Loucy (cell line): ENCODE data around the gene NOC4L.

Experiments used
- H2AFZ ChIP-seq: fragments of 200-600 bp; sonication (generic); 2 replicates; pipeline ENCODE4 v1.6.0; 2016; ENCODE audit warnings: antibody characterized with exemption, mild to moderate bottlenecking, low read length, moderate library complexity
- H3F3A ChIP-seq: fragments of 200-600 bp; 2 replicates; pipeline ENCODE4 v1.6.0; 2016; ENCODE audit warnings: antibody characterized with exemption, low read depth, mild to moderate bottlenecking
- H3K27me3 ChIP-seq: fragments of 200-600 bp; sonication (generic); 2 replicates; pipeline ENCODE4 v1.6.1; 2014; ENCODE audit warnings: low read length, mild to moderate bottlenecking; ENCODE audit not compliant: insufficient read depth, poor library complexity, severe bottlenecking
- H3K36me3 ChIP-seq: fragments of 200-600 bp; sonication (generic); 2 replicates; pipeline ENCODE4 v1.6.1; 2016; ENCODE audit warnings: low read length; ENCODE audit not compliant: insufficient read depth
- H3K4me1 ChIP-seq: fragments of 200-600 bp; sonication (generic); 2 replicates; pipeline ENCODE4 v1.5.1; 2014; ENCODE audit warnings: low read length, mild to moderate bottlenecking; ENCODE audit not compliant: insufficient read depth, poor library complexity, severe bottlenecking
- H3K4me2 ChIP-seq: fragments of 200-600 bp; sonication (generic); 2 replicates; pipeline ENCODE4 v1.6.0; 2014; ENCODE audit warnings: antibody characterized with exemption, low read length, low read depth, mild to moderate bottlenecking; ENCODE audit not compliant: poor library complexity, severe bottlenecking
- H3K4me3 ChIP-seq: fragments of 200-600 bp; sonication (generic); 2 replicates; pipeline ENCODE4 v1.5.1; 2014; ENCODE audit warnings: low read length, mild to moderate bottlenecking, mixed read lengths; ENCODE audit not compliant: poor library complexity, severe bottlenecking
- H3K79me2 ChIP-seq: fragments of 200-600 bp; sonication (generic); 2 replicates; pipeline ENCODE4 v1.6.1; 2014; ENCODE audit warnings: low read length; ENCODE audit not compliant: insufficient read depth
- H3K9ac ChIP-seq: fragments of 200-600 bp; sonication (generic); 2 replicates; pipeline ENCODE4 v1.6.0; 2014; ENCODE audit warnings: mild to moderate bottlenecking, low read depth, low read length, moderate library complexity; ENCODE audit not compliant: poor library complexity, severe bottlenecking
- H3K9me2 ChIP-seq: fragments of 200-600 bp; sonication (generic); replicated peaks from 2 replicates; pipeline ENCODE4 v1.6.1; 2016; ENCODE audit warnings: low read depth, low read length, mixed read lengths
- H3K9me3 ChIP-seq: fragments of 200-600 bp; sonication (generic); 2 replicates; pipeline ENCODE4 v1.6.1; 2014; ENCODE audit warnings: mild to moderate bottlenecking, antibody characterized with exemption, low read length, low read depth; ENCODE audit not compliant: insufficient read depth
- H4K20me1 ChIP-seq: fragments of 200-600 bp; sonication (generic); 2 replicates; pipeline ENCODE4 v1.6.0; 2014; ENCODE audit warnings: antibody characterized with exemption, low read length, mild to moderate bottlenecking; ENCODE audit not compliant: insufficient read depth, poor library complexity, severe bottlenecking
- EZH2phosphoT487 ChIP-seq: fragments of 200-600 bp; IDR thresholded peaks from 2 replicates; pipeline ENCODE4 v1.6.1; 2018; ENCODE audit warnings: antibody characterized with exemption, mild to moderate bottlenecking, moderate library complexity, borderline replicate concordance
- TF ChIP-seq, protein P1 (sequence below): fragments of 200-600 bp; sonication (generic); conservative IDR thresholded peaks from 2 replicates; pipeline ENCODE4 v1.5.1; 2014; ENCODE audit warnings: mild to moderate bottlenecking, antibody characterized with exemption, low read length

Gene NOC4L

DNA sequence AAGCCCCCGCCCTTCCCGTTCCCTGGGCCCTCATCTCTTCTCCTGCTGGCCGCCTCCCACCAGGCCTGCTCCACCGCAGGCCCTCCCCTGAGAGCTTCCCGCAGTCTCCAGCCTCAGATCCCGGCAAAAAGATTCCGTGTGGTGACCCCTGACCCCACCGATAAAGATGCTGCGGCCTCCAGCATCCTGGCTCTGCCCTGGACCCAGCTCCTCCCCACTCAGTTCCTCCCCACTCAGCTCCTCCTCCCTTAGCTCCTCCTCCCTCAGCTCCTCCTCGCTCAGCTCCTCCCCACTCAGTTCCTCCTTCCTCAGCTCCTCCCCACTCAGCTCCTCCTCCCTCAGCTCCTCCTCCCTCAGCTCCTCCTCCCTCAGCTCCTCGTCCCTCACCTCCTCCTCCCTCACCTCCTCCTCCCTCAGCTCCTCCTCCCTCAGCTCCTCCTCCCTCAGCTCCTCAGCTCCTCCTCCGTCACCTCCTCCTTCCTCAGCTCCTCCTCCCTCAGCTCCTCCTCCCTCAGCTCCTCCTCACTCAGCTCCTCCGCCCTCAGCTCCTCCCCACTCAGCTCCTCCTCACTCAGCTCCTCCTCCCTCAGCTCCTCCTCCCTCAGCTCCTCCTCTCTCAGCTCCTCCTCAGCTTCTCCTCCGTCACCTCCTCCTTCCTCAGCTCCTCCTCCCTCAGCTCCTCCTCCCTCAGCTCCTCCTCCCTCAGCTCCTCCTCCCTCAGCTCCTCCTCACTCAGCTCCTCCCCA is 17.0 kb downstream of the NOC4L start:
- no peaks in the 10 kb centered on the region for H3K27me3 ChIP-seq
- H4K20me1 ChIP-seq: no peaks in the 10 kb centered on the region
- no peak overlapping the region for H2AFZ ChIP-seq
- no peak overlapping the region for H3K4me2 ChIP-seq
- H3K4me3 ChIP-seq: no peak overlapping the region
- no peaks in the 10 kb centered on the region for H3K79me2 ChIP-seq
- H3K36me3 ChIP-seq: peaks cover 12% of the 10 kb centered on the region; the same call in 1 of the 2 replicates
- no peaks in the 10 kb centered on the region for H3K9me3 ChIP-seq
- no peak overlapping the region for H3K9ac ChIP-seq
- no peak for TF ChIP-seq EZH2phosphoT487
- TF ChIP-seq, protein P1, sequence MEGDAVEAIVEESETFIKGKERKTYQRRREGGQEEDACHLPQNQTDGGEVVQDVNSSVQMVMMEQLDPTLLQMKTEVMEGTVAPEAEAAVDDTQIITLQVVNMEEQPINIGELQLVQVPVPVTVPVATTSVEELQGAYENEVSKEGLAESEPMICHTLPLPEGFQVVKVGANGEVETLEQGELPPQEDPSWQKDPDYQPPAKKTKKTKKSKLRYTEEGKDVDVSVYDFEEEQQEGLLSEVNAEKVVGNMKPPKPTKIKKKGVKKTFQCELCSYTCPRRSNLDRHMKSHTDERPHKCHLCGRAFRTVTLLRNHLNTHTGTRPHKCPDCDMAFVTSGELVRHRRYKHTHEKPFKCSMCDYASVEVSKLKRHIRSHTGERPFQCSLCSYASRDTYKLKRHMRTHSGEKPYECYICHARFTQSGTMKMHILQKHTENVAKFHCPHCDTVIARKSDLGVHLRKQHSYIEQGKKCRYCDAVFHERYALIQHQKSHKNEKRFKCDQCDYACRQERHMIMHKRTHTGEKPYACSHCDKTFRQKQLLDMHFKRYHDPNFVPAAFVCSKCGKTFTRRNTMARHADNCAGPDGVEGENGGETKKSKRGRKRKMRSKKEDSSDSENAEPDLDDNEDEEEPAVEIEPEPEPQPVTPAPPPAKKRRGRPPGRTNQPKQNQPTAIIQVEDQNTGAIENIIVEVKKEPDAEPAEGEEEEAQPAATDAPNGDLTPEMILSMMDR: no peak
- no peaks in the 10 kb centered on the region for H3K9me2 ChIP-seq
- H3F3A ChIP-seq: peaks cover 10% of the 10 kb centered on the region
- peaks cover 18% of the 10 kb centered on the region for H3K4me1 ChIP-seq

DNA sequence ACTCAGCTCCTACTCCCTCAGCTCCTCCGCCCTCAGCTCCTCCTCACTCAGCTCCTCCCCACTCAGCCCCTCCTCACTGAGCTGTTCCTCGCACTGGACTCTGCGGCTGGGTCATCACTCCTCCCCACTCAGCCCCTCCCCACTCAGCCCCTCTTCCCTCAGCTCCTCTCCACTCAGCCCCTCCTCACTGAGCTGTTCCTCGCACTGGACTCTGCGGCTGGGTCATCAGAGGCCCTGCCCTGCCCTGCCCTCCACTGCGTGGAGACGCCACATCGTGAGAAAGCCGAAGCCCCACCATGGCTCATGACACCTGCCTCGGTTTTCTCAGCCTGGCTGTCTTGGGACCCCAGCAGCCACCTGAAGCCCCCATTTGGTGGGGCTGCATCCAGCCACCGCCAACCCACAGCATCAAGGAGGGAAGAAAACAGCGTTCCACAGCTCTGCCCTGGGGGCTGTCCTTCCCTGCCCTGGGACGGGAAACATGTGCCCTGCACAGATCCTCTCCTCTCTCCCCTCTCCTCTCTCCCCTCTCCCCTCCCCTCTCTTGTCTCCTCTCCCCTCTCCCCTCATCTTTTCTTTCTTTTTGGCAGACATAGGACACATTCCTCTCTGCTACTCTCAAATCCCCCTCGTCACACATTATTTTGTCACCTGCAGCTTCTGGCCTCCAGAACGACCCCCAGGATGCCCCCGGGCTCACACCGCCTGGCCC is 17.7 kb downstream of the NOC4L start:
- peak overlapping the region; percentile 64 for H3K4me3 ChIP-seq
- no peaks in the 10 kb centered on the region for H3K79me2 ChIP-seq
- H3K27me3 ChIP-seq: no peaks in the 10 kb centered on the region
- no peaks in the 10 kb centered on the region for H4K20me1 ChIP-seq
- H3K9me2 ChIP-seq: no peaks in the 10 kb centered on the region
- TF ChIP-seq, protein P1: no peak
- TF ChIP-seq EZH2phosphoT487: no peak
- H2AFZ ChIP-seq: peak overlapping the region; percentile 73; the same call in 1 of the 2 replicates
- peaks cover 3% of the 10 kb centered on the region for H3F3A ChIP-seq
- H3K4me2 ChIP-seq: peak overlapping the region; percentile 70
- peaks cover 19% of the 10 kb centered on the region for H3K4me1 ChIP-seq
- H3K9me3 ChIP-seq: no peaks in the 10 kb centered on the region
- H3K36me3 ChIP-seq: peaks cover 9% of the 10 kb centered on the region; the same call in 1 of the 2 replicates
- peak overlapping the region; percentile 57 for H3K9ac ChIP-seq

DNA sequence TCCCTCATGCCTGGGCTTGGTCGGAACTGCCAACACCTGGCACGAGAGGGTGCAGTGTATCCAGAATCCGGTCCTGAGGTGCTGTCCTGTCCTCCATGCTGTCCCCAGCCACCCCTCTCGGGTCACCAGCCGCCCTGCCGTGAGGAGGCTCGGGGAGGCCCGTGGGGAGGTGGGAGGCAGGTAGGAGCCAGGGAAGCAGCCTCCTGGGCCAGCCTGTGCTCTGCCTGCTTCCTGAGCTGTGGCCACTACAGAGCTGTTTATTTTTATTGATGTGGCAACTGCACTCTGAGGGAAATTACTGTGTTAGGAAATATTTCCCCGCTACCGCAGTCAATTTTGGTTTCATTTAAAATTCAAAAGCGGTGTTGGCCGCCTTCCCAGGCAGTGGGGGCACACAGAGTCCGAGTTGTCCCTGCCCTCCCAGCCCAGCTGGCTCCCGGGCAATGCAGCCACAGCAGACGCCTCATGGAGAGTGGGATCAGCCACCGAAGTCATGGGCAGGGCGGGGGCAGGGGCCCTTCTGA is 18.3 kb downstream of the NOC4L start:
- Histone ChIP-seq H2AFZ (peak overlapping the region; percentile 73; the same call in 1 of the 2 replicates), H3K4me1 (peaks cover 25% of the 10 kb centered on the region), H3K27me3 (no peaks in the 10 kb centered on the region), H4K20me1 (no peaks in the 10 kb centered on the region), H3K4me3 (peak overlapping the region; percentile 64), H3F3A (no peaks in the 10 kb centered on the region), H3K9ac (peak overlapping the region; percentile 57), H3K9me3 (no peaks in the 10 kb centered on the region), H3K9me2 (no peaks in the 10 kb centered on the region), H3K36me3 (peaks cover 4% of the 10 kb centered on the region; the same call in 1 of the 2 replicates), H3K79me2 (no peaks in the 10 kb centered on the region), H3K4me2 (peak overlapping the region; percentile 70)
- TF ChIP-seq EZH2phosphoT487: no peak
- TF ChIP-seq, protein P1: peak; percentile 43
